OCI-LY3 (cell line): ENCODE measurements around the gene TNNT3.
"Not testable (repeated sequence)": the region's sequence is repeated elsewhere in the genome, so short reads cannot be mapped to it uniquely, and the experiment has no call there.

Experiments
- EZH2phosphoT487 ChIP-seq: fragments of 200-600 bp; shearing (Covaris generic); IDR thresholded peaks from 2 replicates; pipeline ENCODE4 v1.6.1; 2018; ENCODE audit warnings: antibody characterized with exemption, mixed run types, low read depth
- TF ChIP-seq, protein P1 (sequence below): fragments of 200-600, 300-600 bp; sonication (generic); IDR thresholded peaks from 2 replicates; pipeline ENCODE4 v1.5.1; 2014; ENCODE audit warnings: antibody characterized with exemption, low read length, low read depth

DNA sequence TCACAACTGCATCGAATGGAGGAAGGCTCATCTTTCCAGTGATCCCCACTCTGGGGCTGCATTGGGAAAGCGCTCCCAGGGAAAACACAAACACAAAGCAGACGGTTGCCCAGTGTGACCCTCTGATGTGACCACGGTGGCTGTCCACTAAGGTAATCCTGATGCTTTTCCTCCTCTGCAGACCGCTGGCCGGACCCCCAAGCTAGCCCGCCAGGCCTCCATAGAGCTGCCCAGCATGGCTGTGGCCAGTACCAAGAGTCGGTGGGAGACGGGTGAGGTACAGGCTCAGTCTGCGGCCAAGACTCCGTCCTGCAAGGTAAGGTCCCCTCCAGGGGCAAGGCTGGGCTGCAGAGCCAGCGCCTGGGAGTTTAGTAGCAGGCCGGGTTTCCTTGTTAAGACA, 33.0 kb upstream of the TNNT3 start:
- TF ChIP-seq, protein P1, sequence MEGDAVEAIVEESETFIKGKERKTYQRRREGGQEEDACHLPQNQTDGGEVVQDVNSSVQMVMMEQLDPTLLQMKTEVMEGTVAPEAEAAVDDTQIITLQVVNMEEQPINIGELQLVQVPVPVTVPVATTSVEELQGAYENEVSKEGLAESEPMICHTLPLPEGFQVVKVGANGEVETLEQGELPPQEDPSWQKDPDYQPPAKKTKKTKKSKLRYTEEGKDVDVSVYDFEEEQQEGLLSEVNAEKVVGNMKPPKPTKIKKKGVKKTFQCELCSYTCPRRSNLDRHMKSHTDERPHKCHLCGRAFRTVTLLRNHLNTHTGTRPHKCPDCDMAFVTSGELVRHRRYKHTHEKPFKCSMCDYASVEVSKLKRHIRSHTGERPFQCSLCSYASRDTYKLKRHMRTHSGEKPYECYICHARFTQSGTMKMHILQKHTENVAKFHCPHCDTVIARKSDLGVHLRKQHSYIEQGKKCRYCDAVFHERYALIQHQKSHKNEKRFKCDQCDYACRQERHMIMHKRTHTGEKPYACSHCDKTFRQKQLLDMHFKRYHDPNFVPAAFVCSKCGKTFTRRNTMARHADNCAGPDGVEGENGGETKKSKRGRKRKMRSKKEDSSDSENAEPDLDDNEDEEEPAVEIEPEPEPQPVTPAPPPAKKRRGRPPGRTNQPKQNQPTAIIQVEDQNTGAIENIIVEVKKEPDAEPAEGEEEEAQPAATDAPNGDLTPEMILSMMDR, result not testable (repeated sequence)
- not testable (repeated sequence) for TF ChIP-seq EZH2phosphoT487
